Kasumi-1 (cell line): ENCODE measurements around the gene DIPK1C.

Experiments used
- DNase-seq, 2 experiments: peaks; one replicate each; lab custom pipeline; 2025; lab: John Stamatoyannopoulos, UW

Gene DIPK1C

DNA sequence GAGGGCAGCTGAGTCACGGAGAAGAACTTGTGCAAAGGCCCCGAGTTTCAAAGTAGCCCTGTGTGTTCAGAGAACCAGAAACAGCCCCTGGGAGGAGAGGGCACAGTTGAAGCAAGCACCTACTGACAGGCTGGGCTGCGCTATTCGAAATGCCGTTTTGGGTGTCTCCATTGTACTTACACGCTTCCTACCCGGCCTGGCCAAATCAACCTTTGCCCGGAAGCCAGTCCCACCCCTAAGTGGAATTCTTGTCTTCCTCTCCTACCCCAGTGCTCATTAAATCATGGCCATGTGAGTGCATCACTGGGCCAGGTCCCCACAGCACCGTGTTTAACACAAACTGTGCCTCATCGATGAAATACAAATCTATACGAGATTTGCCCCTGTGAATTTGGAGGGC is 6.0 kb downstream of the DIPK1C start:
- DNase-seq = no peak

DNA sequence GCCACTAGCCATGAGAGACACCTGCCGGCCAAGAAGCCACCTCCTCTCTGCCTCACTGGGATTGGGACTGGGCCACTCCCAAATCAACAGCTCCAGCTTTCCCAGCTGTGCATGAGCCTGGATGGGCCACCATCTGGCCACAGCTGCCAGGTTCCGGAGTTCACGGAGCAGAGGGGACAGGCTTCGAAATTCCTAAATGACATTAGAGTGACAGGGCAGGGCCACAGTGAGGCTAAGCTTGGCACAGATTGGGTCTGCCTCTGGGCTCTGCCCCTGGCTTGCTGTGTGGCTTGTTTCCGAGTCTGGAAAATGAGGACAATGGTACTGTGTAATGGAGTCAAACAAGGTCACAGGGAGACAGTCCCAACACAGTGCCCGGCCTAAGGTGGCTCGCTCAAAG is 6.5 kb downstream of the DIPK1C start:
- DNase-seq = no peak

DNA sequence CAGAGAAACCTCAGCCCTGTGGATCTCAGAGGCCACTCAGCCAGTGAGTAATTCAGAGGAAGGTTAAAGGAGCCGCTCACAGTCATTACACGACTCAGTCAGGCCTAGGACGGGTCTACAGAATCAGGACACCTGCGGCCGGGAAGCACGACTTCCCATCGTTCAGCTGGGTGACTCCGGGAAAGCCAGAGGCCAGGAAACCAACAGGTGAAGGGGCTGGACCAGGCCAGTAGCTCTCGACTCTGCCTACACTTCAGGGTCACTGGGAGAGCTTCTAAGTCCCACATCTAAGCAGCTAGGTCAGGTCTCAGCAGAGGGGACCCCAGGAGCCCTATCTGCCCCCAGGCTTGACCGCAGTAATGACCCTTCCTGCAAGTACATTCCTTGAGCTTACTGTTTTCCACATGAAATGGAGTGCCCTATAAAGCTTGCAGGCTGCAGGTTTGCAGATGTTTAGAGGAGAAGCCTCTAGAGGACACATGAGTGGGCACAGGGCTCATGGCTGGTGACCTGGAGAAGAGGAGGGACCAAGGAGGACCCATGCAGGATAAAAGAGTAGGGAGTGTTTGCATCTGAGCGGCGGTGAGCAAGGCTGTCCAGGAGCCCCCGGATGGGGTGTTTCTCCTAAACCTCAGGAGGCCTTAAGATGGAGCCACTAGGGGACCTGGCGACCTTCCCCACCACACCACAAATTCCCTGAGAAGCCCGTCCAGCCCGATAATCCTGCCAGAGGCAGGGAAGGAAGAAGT is 9.5 kb downstream of the DIPK1C start:
- DNase-seq = no peak

DNA sequence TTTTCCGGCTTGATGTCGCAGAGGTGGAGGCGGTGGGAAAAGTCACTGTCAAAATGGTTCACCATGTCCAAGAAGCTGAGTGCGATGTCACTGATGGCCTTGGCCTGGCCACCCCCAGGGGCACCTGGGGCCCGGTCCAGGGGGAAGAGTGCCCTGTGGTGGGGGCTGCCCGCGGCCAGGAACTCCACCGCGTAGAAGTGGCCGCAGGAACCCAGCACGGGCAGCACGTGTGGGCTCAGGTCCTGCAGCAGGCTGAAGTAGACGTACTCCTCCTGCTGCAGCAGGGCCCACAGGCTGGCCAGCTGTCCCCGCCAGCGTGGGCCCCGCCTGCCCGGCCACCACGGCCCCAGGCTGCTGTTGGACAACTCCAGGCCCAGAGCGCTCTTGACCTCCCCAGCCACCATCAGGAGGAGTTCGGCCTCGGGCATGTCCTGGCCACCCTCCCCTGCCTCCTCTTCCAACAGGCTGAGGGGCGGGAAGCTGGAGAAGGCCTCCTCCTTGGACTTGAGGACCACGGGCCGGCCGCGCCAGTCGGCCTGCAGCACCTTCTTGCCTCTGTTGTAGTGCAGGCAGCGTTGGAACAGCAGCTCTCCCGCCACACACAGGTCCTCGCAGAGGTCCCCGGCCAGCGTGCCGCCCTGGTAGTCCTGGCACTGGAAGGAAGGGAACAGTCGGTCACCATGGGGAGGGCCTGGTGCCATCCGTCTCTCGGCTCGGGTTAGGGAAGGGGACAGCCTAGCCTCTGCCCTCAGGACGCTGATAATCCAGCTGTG is 10.3 kb downstream of the DIPK1C start:
- no peak for DNase-seq

DNA sequence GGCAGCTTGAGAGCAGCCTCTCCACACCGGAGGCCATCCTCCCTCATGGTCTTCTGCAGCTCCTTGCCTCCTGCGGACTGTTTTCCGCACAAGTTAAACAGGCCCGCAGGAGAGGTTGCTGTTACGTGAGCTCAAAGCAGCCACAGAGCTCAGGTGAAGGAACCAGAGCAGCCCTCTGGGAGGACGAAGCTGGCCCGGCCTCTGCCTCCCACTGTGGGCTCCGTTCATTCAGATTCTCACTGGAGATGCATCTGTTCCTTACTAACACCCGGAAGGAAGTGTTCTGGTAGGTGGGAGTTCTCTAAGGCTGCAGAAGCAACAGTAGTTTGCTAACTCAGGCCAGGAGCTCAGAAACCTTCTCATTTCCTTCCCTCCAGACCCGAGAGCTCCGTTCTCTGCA is 10.9 kb downstream of the DIPK1C start:
- no peak for DNase-seq

DNA sequence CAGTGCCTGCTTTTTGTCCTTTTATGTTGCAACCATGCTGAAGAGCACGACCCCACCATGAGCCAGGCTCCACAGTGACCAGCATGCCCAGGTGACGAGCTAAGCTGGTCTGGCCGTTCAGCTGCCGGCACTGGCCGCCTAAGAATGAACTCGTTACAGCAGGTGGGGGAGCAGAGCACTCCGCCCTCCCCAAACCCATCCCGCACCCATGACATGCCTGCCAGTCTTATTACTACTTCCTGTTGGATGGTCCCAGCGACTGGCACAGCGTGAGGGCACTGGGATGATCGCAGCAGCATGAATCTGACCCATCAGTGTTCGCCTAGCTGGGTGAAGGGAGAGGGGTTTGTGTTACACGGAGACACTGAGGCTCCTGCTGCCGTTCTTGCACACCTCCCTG is 11.5 kb downstream of the DIPK1C start:
- DNase-seq = no peak

DNA sequence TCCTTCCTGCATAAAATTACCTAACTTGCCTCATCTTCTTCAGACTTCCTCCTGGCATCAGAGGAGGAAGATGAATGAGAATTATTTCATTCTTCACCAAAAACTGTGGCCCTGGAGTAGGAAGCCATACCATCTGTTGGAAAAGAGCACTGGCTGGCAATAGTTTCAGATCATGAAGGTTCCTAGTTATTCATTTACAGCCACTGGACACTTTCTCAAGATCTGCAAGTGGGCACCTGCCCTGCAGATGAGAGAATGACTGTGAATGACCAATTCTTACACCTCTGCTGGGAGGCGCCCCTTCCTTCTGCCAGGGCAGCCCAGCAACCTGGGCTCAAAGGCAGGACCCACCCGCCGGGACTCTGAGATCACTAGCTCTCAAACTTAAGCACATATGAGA is 13.0 kb downstream of the DIPK1C start:
- no peak for DNase-seq

DNA sequence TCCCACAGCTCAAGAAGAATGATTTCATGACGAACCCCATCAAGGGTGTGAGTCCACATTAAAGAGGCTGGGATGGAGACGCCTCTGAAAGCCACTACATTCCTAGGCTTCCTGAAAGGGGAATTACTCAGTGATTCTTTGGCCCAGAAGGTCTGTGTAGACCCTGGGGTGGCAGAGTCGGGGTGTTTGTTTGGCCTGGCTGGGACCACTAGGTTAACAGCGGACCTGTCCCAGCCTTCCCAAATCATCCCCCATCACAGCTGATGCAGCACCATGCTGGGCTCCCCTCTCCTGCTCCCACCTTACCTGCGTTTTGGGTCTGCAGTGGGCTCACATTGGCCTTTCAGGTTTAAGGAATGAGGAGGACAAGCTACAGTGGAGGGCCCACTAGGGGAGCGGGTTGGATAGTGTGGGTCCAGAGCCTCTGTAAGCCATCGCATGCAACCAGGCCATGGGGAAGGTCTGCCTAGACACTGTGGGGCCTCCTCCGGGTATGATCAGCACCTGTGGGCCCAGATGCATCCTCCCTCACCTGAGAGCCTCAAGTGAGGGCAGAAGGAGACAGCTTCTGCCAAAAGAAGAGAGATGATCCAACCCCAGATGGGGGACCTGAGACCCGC is 16.2 kb downstream of the DIPK1C start:
- DNase-seq = no peak

DNA sequence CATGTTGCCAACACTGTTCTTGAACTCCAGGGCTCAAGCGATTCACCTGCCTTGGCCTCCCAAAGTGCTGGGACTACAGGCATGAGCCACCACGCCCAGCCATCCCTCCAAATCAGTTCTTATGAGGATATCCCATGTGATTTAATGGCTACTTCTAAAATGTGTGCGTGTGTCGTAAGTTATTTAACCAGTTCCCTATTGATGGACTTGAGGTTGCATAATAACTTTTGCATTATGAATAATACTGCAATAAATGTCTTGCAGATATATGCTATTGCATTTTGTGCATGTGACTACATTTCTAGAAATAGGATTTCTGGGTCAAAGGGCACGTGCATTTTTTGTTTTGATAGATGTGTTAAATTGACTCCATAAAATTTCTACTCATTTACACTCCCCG is 19.0 kb downstream of the DIPK1C start:
- no peak for DNase-seq

DNA sequence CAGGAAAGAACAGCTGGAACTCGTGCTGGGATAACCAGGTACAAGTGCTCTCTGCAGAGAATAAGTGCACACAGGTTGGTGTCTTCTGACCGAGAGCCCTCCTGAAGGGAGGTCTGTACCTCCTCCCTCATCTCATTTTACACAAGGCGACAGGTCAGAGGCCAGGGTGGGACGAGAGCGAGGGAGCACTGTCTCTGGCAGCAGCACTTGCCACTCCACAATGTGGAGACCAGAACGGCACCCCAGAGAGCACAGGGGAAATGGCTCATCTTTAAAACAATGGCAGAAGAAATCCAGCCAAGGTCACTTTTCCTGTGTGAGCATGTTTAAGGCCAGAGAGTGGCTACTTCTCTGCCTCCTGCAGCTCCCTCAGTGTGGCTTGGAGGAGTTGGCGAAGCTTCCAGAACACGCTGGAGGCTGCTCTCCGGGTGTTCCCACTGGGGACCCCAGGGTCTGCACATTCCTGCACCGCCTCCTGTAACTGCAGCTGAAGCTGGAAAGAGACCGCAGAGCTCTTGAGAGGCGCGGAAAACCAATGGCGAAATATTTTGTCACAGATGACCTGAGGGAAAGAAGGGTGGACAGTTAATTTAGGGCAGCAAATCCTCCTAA is 20.8 kb downstream of the DIPK1C start:
- no peak for DNase-seq

DNA sequence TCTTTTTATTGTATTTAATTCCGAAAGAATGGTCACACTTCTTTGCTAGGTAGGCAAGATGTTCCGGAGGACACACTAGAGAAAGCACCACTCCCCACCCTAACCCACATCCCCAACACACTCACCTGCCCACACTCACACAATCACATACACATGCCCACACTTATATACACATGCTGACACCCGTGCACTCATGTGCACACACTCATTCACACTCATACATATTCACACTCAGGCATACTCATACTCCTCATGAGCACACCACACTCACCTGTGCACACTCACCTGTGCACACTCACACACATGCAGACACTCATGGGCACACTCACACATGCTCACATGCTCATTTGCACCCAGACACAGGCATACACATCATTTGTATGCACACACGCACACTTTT is 21.4 kb downstream of the DIPK1C start:
- no peak for DNase-seq

DNA sequence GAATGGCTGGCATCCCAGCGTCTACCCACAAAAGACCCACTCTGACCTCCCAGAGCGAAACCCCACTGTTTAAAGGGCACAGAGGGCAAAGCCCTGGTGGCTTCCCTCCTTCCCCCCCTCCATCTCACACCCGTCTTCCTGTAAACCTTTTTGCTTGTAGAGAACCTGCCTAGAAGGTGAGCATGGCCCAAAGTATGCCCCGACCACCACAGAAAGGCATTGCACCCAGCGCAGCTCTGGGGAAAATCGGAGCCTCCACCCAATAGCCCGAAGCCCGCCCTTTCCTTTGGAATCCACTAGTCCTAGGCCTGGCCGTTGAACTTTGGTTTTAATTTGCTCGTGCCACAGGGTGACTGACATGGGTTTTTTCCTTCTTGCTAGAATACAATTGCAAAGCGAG is 22.6 kb downstream of the DIPK1C start:
- DNase-seq = no peak

DNA sequence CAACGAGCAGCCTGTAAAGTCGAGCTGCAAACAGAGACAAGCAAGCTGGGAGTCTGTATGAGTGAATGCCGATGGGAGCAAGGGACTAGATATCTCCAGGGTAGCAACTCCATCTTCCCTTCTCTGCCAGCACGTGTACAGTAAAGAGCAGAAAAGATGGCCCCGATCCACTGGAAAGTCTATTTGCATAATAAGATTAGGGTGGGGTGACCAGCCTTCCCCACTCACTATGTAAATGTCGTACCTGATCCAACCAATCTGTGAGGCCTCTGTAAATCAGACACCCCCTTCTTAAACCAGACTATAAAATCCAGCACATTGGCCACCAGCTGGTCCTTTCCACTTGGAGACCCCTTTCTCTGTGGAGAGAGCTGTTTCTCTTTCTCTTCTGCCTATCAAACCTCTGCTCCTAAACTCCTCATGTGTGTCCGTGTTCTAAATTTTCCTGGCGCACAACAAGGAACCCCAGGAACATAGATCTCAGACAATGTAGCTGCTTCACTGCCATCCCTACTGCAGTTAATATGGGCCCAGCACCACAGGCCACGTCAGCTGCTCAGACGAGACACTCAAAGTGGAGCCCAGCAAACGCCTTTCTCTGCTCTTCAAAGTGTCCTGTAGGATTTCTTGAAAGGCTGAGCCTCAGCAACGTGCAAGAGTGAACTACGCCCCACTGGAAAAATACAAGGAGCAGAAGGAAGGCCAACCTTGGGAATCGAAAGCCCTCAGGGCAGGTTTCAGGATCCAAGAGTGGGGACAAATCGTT is 26.1 kb downstream of the DIPK1C start:
- DNase-seq = no peak

DNA sequence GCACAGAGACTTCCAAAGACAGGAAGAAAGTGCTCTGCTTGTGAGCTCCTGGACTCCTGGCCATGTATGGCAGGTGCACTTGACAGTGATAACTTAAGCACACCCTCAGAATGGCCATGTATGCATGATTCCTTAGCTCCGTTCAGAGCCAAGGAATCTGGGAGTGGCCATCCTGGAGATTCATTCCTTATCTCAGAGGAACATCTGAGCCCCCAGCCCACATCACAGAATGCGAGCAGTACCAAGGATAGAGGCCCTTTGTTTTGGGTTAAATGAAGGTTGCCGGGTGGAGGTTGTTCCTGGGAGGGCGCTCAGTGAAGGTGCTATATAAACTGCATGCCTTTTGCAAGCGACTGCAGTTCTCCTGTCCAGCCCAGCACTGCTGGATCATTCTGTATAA is 26.9 kb downstream of the DIPK1C start:
- DNase-seq = no peak

DNA sequence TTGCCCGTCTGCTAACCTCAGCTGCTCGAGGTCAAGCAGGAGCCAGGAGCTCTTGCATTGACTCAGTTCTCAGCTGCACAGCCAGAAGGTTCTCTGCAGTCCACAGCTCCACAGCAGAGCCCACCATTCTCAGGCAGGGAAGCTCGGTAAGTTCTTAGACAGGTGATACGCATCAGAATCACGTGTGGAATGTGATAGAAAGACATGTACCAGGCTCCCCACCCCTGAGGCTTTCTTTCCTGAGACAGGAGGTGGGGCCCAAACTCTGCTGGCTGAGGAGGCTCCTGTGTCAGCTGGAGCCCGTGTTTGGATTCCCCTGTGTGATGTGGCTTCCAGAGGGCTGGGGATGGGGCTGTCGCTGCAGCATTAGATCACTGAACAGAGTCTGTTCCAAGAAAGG is 28.0 kb downstream of the DIPK1C start:
- no peak for DNase-seq

DNA sequence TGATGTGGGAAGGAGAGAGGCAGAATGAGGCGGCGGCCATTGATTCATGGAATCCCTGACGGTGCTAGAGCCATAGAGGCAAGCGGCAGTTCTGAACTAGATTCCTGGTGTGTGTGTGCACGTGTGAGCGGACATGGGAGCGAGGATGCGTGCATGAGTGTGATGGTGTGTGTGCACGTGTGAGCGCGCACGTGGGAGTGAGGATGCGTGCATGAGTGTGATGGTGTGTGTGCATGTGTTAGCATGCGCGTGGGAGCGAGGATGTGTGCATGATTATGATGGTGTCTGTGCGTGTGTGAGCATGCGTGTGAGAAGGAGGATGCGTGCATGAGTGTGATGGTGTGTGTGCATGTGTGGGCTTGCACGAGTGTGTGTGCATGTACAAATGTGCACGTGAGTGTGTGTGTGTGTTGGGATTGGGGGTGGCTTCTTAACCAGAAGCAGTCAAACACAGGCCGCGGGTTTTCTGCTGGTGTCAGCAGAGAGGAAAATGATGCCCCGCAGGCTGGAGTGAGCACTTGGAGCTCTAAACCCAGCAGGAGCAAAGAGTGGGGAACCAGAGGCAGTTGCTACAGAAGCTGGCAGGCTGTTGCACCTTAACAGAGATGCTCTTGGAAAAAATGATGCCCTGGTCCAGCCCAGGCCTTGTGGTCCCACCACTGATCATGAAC is 29.5 kb downstream of the DIPK1C start:
- DNase-seq = no peak

DNA sequence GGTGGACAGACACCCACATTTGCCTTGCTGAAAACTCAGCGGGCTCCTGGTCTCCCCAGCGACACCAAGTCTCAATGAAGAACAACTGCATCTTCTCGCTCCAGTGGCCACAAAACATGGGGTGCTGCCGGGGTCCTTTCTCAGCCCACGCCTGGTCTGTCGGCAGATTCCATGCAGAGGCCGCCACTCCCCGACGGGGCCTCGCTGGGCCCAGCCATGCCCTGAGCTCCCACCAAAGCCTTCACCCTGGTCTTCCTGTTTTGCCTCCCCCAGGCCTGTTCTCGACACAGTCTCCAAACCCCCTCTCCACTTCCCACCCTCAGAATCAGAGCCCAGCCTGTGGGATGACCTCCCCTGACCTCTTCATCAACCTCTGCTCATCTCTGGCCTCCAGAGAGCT is 31.2 kb downstream of the DIPK1C start:
- DNase-seq = no peak

DNA sequence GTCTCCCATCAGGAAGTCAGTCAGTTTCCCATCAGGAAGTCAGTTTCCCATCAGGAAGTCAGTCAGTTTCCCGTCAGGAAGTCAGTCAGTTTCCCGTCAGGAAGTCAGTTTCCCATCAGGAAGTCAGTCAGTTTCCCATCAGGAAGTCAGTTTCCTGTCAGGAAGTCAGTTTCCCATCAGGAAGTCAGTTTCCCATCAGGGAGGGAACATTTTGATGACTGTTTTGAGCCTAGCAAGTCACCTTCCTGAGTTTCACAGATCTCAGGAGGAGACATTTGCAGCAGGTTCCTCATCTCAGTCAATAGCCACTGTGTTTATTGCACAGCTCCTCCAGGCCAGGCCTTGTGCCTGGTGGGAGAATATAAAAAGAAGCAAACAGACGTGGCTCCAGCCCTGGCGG is 31.9 kb downstream of the DIPK1C start:
- DNase-seq = no peak

DNA sequence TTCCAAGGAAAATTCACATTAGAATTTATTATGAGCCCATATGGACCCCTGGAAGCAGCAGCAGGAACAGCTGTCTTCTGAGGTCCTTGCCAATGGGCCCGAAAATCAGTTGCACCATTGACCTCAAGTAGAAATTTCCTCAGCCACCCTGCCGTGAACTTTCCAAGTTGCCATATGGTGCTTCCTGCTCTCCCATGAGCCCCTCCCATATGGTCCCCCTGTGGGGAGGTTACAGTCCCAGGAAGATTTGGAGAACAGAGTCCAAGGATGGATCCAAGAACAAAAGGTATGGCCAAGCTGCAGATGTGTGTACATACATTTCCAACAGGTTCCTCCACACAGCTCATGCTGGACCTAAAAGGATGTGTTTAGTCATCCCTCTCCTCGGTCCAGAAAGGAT is 34.6 kb downstream of the DIPK1C start:
- DNase-seq = no peak

DNA sequence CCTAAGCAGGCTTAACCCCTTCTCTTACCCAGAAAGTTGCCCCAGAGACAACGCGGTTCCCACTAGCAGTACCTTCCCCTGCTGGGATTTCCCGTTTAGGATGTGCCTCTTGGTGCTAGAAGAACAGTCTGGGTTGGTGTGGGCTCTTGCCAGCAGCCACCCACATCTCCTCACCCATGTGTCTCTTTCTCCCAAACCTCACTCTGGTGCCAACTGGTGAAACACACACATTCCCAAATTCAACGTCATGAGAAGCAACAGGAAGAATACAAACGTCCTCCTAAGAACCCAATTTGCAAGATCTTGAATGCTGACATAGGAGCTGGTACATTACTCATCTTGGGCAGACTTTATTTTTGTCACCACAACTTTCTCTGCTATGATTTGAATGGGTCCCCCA is 36.2 kb downstream of the DIPK1C start:
- no peak for DNase-seq

DNA sequence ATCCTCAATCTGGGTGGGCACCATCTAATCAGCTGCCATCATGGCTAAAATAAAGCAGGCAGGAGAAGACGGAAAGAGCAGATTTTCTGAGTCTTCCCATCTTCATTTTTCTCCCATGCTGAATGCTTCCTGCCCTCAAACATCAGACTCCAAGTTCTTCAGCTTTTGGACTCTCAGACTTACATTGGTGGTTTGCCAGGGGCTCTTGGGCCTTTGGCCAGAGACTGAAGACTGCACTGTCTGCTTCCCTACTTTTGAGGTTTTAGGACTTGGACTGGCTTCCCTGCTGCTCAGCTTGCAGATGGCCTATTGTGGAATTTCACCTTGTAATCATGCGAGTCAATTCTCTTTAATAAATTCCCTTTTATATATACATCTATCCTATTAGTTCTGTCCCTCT is 36.6 kb downstream of the DIPK1C start:
- DNase-seq = no peak

DNA sequence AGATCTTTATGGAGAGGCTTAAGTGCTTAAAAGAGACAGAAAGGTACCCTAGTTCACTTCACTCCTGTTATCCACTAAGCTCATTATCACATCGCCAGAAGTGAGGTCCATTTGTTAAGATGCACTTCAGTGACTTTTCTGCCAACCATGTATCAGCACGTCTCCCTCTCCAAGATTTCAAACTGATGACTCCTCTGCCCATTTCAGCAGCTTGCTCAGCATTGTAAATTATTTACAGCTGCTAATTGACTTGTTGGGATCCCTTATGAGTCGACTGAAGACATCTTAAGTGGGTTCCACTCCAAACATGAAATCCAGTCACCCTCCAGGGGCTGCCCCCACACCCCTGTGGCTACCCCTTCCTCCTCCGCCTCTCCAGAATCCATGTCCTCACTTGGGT is 37.3 kb downstream of the DIPK1C start:
- DNase-seq = no peak
